ENCODE results near the gene FKBP9. TPM values are rescaled to one million over a fixed set of nuclear protein-coding genes. Genes with fewer than 3 reads are reported as not detected.

The FKBP9 gene
- total RNA-seq, 1 experiment from 2014 or later = 28.6 TPM

- ChIA-PET POLR2A (ENCODE audit: low non-redundant PET) (no interaction called here), CTCF (no interaction called here)
- no peak for DNase-seq (ENCODE audit: low spot score)
These were observed 97.2 kb downstream of the FKBP9 start for GRCh38 chr7:33054261-33054964.

DNA sequence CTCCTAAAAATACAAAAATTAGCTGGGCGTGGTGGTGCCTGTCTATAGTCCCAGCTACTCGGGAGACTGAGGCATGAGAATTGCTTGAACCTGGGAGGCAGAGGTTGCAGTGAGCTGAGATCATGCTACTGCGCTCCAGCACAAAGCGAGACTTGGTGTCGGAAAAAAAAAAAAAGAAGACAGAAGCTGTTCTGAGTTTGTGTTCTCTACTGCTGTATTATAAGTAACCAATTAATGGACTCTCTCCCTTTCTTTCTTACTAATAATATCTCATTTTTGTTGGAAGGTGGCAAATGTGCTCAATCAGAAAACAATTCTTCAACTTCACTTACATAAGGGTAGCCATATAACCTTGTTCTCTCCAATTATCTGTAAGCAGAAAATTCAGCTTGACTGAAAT lies 97.9 kb downstream of the FKBP9 start:
- DNase-seq (ENCODE audit: low spot score) = no peak
- BruUV-seq (replicated peaks) = no TSS peak
- peaks cover 17% of the 10 kb centered on the region for H3K4me1 ChIP-seq (ENCODE audit: insufficient read depth, low read length, poor library complexity, severe bottlenecking)
- intact Hi-C loops (cut with micrococcal nuclease; ENCODE audit: unreplicated experiment) = loop anchor here (10.0 kb wide), 1 partner anchor 250 kb away; no protein-coding TSS in a partner anchor
- no peaks in the 10 kb centered on the region for H3K36me3 ChIP-seq (ENCODE audit: insufficient read depth, low read length, poor library complexity, severe bottlenecking)
- TF ChIP-seq CTCF (conservative IDR thresholded peaks at IDR 0.05; ENCODE audit: low read depth, low read length) (no peak), EZH2 (IDR thresholded peaks at IDR 0.05; ENCODE audit: borderline replicate concordance, low read depth, low read length, poor library complexity, severe bottlenecking) (no peak)
- no peaks in the 10 kb centered on the region for H3K27me3 ChIP-seq (replicated peaks; ENCODE audit: insufficient read depth, low read depth, low read length, poor library complexity)
- H3K9me3 ChIP-seq (ENCODE audit: low read depth, low read length, poor library complexity, severe bottlenecking) = no peaks in the 10 kb centered on the region
- H3K4me3 ChIP-seq (ENCODE audit: low read depth, low read length, poor library complexity, severe bottlenecking) = no peak overlapping the region
- no peak overlapping the region for H3K27ac ChIP-seq (ENCODE audit: low read depth, low read length, poor library complexity, severe bottlenecking)
- POLR2A ChIA-PET (ENCODE audit: low non-redundant PET) = interaction anchor here (0.6 kb wide), 1 partner anchor 327 kb away, joined by 3 read pairs; no protein-coding TSS in a partner anchor
- CTCF ChIA-PET = no interaction called here

More at GRCh38 chr7:33054261-33054964, 97.2 kb downstream of the FKBP9 start:
- TF ChIP-seq CTCF (conservative IDR thresholded peaks at IDR 0.05; ENCODE audit: low read depth, low read length) (no peak), EZH2 (IDR thresholded peaks at IDR 0.05; ENCODE audit: borderline replicate concordance, low read depth, low read length, poor library complexity, severe bottlenecking) (no peak)
- Histone ChIP-seq H3K4me1 (ENCODE audit: insufficient read depth, low read length, poor library complexity, severe bottlenecking) (peaks cover 20% of the 10 kb centered on the region), H3K9me3 (ENCODE audit: low read depth, low read length, poor library complexity, severe bottlenecking) (no peaks in the 10 kb centered on the region), H3K27me3 (replicated peaks; ENCODE audit: insufficient read depth, low read depth, low read length, poor library complexity) (no peaks in the 10 kb centered on the region), H3K4me3 (ENCODE audit: low read depth, low read length, poor library complexity, severe bottlenecking) (no peak overlapping the region), H3K27ac (ENCODE audit: low read depth, low read length, poor library complexity, severe bottlenecking) (no peak overlapping the region), H3K36me3 (ENCODE audit: insufficient read depth, low read length, poor library complexity, severe bottlenecking) (no peaks in the 10 kb centered on the region)
- no TSS peak for BruUV-seq (replicated peaks)
- intact Hi-C loops (cut with micrococcal nuclease; ENCODE audit: unreplicated experiment) = loop anchor here (5.0 to 10.0 kb wide), 2 partner anchors 207 to 250 kb away; no protein-coding TSS in a partner anchor

Other genes with a start within 250 kb of the FKBP9 start
- gene KBTBD2, start 65.7 kb upstream of the FKBP9 start, total RNA-seq (2021) = 48.7 and 51.0 TPM in 2 replicates
- 51.3 and 57.7 TPM in 2 replicates for gene NT5C3A, start 105.3 kb downstream of the FKBP9 start, total RNA-seq (2021)
- gene RP9, start 152.0 kb downstream of the FKBP9 start, total RNA-seq (2021) = 29.3 and 29.5 TPM in 2 replicates
- gene BBS9, start 172.1 kb downstream of the FKBP9 start, total RNA-seq (2021) = 9.0 and 9.4 TPM in 2 replicates